Measurements from ENCODE around the gene UBTFL1.

GRCh38 chr11:90124946-90125345, 39.2 kb downstream of the UBTFL1 start:
- TF ChIP-seq CTCF (IDR thresholded peaks at IDR 0.05) (no peak), EZH2 (IDR thresholded peaks at IDR 0.05) (no peak)
